Endodermal cell (in vitro differentiated cells): Measurements from ENCODE around the gene ERMP1. TPM values are rescaled to one million over a fixed set of nuclear protein-coding genes. Genes with fewer than 3 reads are reported as not detected.

Experiments
- DNase-seq: peaks from one replicate; pipeline ENCODE4 v3.0.0-alpha.2; 2017
- H3K27ac ChIP-seq: 2 replicates; pipeline ENCODE4 v1.5.1; 2013; ENCODE audit warnings: mild to moderate bottlenecking, low read depth, low read length, moderate library complexity
- H3K27me3 ChIP-seq: 2 replicates; pipeline ENCODE4 v1.6.1; 2013; ENCODE audit warnings: mild to moderate bottlenecking, low read length, moderate library complexity; ENCODE audit not compliant: insufficient read depth, control insufficient read depth, poor library complexity, severe bottlenecking
- H3K36me3 ChIP-seq: 2 replicates; pipeline ENCODE4 v1.7.0; 2013; ENCODE audit warnings: mild to moderate bottlenecking, low read length, moderate library complexity; ENCODE audit not compliant: control insufficient read depth, insufficient read depth
- H3K4me1 ChIP-seq: one replicate; pipeline ENCODE4 v1.7.0; 2013; ENCODE audit warnings: low read length; ENCODE audit not compliant: control insufficient read depth, insufficient read depth
- H3K4me3 ChIP-seq: 2 replicates; pipeline ENCODE4 v1.5.1; 2013; ENCODE audit warnings: mild to moderate bottlenecking, low read length, moderate library complexity
- H3K9ac ChIP-seq: 2 replicates; pipeline ENCODE4 v1.6.1; 2013; ENCODE audit warnings: mild to moderate bottlenecking, low read length, moderate library complexity; ENCODE audit not compliant: poor library complexity, severe bottlenecking; ENCODE audit errors: extremely low read depth
- H3K9me3 ChIP-seq: 2 replicates; pipeline ENCODE4 v1.6.1; 2013; ENCODE audit warnings: mild to moderate bottlenecking, low read length, moderate library complexity; ENCODE audit not compliant: control insufficient read depth
- H3K27ac Mint-ChIP-seq: 2 replicates; pipeline ENCODE4 v1.8.0; 2020; ENCODE audit warnings: mixed read lengths
- H3K27me3 Mint-ChIP-seq: 2 replicates; pipeline ENCODE4 v1.8.0; 2021; ENCODE audit warnings: mild to moderate bottlenecking, mixed read lengths; ENCODE audit not compliant: insufficient read depth
- H3K36me3 Mint-ChIP-seq: 2 replicates; pipeline ENCODE4 v1.8.0; 2020; ENCODE audit warnings: low read depth, mixed read lengths
- H3K4me1 Mint-ChIP-seq: 2 replicates; pipeline ENCODE4 v1.8.0; 2020; ENCODE audit warnings: mixed read lengths
- H3K4me3 Mint-ChIP-seq: 2 replicates; pipeline ENCODE4 v1.8.0; 2020; ENCODE audit warnings: mild to moderate bottlenecking, moderate library complexity, mixed read lengths
- H3K9me3 Mint-ChIP-seq: 2 replicates; pipeline ENCODE4 v1.8.0; 2020; ENCODE audit warnings: mild to moderate bottlenecking, mixed read lengths
- WGBS, 2 experiments: methylation state at CpG; one replicate each; pipeline versions ENCODE4 v1.1.5 to v1.1.7; 2013; ENCODE audit warnings: missing lambda C conversion rate in 2 of 2, mixed read lengths in 1 of 2; ENCODE audit not compliant: insufficient coverage in 1 of 2, insufficient read length in 1 of 2; 5-methylcytosine and 5-hydroxymethylcytosine counted together
- total RNA-seq, 2 donors: library from RNA; stranded (reverse); fragmentation: NEBNext Ultra II Directional in 1 of 2; extraction: Animal tissue kit (Norgen Biotek cat#: 25700) in 1 of 2; gene quantifications; 2 replicates in 1 of 2; 3 replicates in 1 of 2; pipeline ENCODE4 v1.2.1, GENCODE V29; 2021
- TF ChIP-seq, protein P1 (sequence below): fragments of 200-600 bp; sonication (generic); conservative IDR thresholded peaks from 2 replicates; pipeline ENCODE4 v1.5.0; 2021; ENCODE audit warnings: antibody characterized with exemption, mild to moderate bottlenecking

ERMP1 gene
- total RNA-seq, 2 donors from 2014 or later = 22.8 to 36.0 TPM

- Histone ChIP-seq H3K36me3 (peaks cover 39% of the 10 kb centered on the region), H3K27me3 (no peaks in the 10 kb centered on the region), H3K4me3 (no peak overlapping the region), H3K4me1 (no peaks in the 10 kb centered on the region), H3K9ac (no peak overlapping the region), H3K9me3 (no peaks in the 10 kb centered on the region), H3K27ac (no peak overlapping the region)
- Mint-ChIP-seq H3K9me3 (no peaks in the 10 kb centered on the region), H3K27me3 (no peaks in the 10 kb centered on the region), H3K4me3 (no peak overlapping the region), H3K36me3 (peaks cover 19% of the 10 kb centered on the region), H3K27ac (no peak overlapping the region), H3K4me1 (no peaks in the 10 kb centered on the region)
- TF ChIP-seq, protein P1, sequence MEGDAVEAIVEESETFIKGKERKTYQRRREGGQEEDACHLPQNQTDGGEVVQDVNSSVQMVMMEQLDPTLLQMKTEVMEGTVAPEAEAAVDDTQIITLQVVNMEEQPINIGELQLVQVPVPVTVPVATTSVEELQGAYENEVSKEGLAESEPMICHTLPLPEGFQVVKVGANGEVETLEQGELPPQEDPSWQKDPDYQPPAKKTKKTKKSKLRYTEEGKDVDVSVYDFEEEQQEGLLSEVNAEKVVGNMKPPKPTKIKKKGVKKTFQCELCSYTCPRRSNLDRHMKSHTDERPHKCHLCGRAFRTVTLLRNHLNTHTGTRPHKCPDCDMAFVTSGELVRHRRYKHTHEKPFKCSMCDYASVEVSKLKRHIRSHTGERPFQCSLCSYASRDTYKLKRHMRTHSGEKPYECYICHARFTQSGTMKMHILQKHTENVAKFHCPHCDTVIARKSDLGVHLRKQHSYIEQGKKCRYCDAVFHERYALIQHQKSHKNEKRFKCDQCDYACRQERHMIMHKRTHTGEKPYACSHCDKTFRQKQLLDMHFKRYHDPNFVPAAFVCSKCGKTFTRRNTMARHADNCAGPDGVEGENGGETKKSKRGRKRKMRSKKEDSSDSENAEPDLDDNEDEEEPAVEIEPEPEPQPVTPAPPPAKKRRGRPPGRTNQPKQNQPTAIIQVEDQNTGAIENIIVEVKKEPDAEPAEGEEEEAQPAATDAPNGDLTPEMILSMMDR = no peak
- 94 to 100% methylated on average over 1 to 2 of the region's 3 CpGs for WGBS, 2 experiments
- no peak for DNase-seq
These were observed 19.1 kb downstream of the ERMP1 start for GRCh38 chr9:5813824-5814223.

DNA sequence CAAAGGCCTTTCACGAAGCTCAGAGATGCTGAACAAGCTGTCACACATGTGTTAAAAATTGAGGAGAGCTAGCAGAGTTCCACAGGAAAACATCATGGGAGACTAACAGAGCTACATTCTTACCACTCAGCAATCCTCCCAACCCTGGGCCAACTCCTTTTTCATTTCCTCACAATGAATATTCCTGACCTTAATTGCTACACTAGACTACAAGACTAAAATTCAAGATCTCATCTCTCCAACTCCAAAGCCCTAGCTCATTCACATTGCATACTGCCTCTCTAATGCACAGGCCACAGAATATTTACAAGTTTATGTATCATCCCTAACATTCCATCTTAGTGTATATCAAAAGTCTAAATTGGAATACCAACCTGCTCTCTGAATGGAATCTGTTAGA is 21.2 kb downstream of the ERMP1 start:
- H3K27ac Mint-ChIP-seq = no peak overlapping the region
- 95 to 100% methylated on average over 1 of the region's 1 CpG for WGBS, 2 experiments
- TF ChIP-seq, protein P1 = no peak
- Histone ChIP-seq H3K36me3 (peaks cover 35% of the 10 kb centered on the region), H3K9me3 (no peaks in the 10 kb centered on the region), H3K9ac (no peak overlapping the region), H3K4me3 (no peak overlapping the region), H3K27ac (no peak overlapping the region), H3K4me1 (no peaks in the 10 kb centered on the region), H3K27me3 (no peaks in the 10 kb centered on the region)
- H3K27me3 Mint-ChIP-seq = no peaks in the 10 kb centered on the region
- no peaks in the 10 kb centered on the region for H3K9me3 Mint-ChIP-seq
- no peak overlapping the region for H3K4me3 Mint-ChIP-seq
- H3K4me1 Mint-ChIP-seq = no peaks in the 10 kb centered on the region
- H3K36me3 Mint-ChIP-seq = peaks cover 19% of the 10 kb centered on the region
- DNase-seq = no peak

DNA sequence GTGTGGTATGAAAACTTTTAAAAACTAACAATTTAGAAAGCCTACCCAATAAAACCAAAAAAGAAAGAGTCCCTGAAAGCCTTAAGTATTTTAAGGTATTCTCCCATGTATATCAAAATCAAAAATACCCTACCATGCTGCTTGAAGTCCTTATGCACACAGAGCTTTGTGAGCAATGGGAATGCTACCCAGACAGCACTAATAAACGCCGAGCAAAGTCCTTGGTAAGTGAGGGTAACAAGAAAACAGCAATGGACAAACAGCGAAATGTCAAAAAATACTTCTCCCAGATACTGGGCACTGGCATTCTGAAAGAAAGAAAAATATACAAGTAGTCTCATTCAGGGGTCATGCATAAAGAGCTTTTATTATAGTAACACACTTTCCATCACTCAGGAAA is 27.4 kb downstream of the ERMP1 start:
- H3K9ac ChIP-seq = no peak overlapping the region
- H3K36me3 ChIP-seq = peaks cover 12% of the 10 kb centered on the region
- Mint-ChIP-seq H3K9me3 (no peaks in the 10 kb centered on the region), H3K4me1 (peaks cover 2% of the 10 kb centered on the region), H3K4me3 (no peak overlapping the region), H3K36me3 (peaks cover 20% of the 10 kb centered on the region), H3K27me3 (no peaks in the 10 kb centered on the region), H3K27ac (no peak overlapping the region)
- DNase-seq = no peak
- no peaks in the 10 kb centered on the region for H3K9me3 ChIP-seq
- H3K27ac ChIP-seq = no peak overlapping the region
- 95% methylated on average over 3 of the region's 3 CpGs; no CpG with 5 or more reads in 1 of the 2 experiments for WGBS, 2 experiments
- H3K4me3 ChIP-seq = no peak overlapping the region
- no peaks in the 10 kb centered on the region for H3K4me1 ChIP-seq
- TF ChIP-seq, protein P1 = no peak
- no peaks in the 10 kb centered on the region for H3K27me3 ChIP-seq
